Effector memory CD8-positive, alpha-beta T cell (primary cell): Measurements from ENCODE around the gene AQP6.

Experiments used
- ATAC-seq: fragments of 150-1000 bp; cut with Tn5 transposase; replicated peaks from 2 replicates; pipeline ENCODE4 v1.10.0; 2021; ENCODE audit warnings: mild to moderate bottlenecking, moderate library complexity
- DNase-seq, 3 experiments: peaks; one replicate each; pipeline ENCODE4 v3.0.0; 2021
- H3K27ac Mint-ChIP-seq, 2 donors: one replicate each; pipeline ENCODE4 v1.8.0; 2022; ENCODE audit warnings: mild to moderate bottlenecking in 2 of 2, mixed read lengths in 2 of 2, moderate library complexity in 2 of 2
- H3K27me3 Mint-ChIP-seq, 2 donors: one replicate each; pipeline ENCODE4 v1.8.0; 2022; ENCODE audit warnings: mixed read lengths in 2 of 2
- H3K36me3 Mint-ChIP-seq: one replicate; pipeline ENCODE4 v1.8.0; 2022; ENCODE audit warnings: mild to moderate bottlenecking, moderate library complexity, mixed read lengths; ENCODE audit not compliant: insufficient read depth
- H3K4me1 Mint-ChIP-seq, 2 donors: one replicate each; pipeline ENCODE4 v1.8.0; 2022; ENCODE audit warnings: low read depth in 2 of 2, mixed read lengths in 2 of 2
- H3K4me3 Mint-ChIP-seq, 2 donors: one replicate each; pipeline ENCODE4 v1.8.0; 2022; ENCODE audit warnings: mild to moderate bottlenecking in 2 of 2, mixed read lengths in 2 of 2, moderate library complexity in 2 of 2
- H3K9me3 Mint-ChIP-seq, 2 donors: one replicate each; pipeline ENCODE4 v1.8.0; 2022; ENCODE audit warnings: mixed read lengths in 2 of 2
- total RNA-seq, 9 experiments: gene quantifications; one replicate each; lab custom pipeline; 2026; lab: John Stamatoyannopoulos, UW

AQP6 gene
- total RNA-seq = 0 reads per million in 9 experiments

- Mint-ChIP-seq H3K9me3 (no peaks in the 10 kb centered on the region), H3K36me3 (no peaks in the 10 kb centered on the region), H3K27me3 (no peaks in the 10 kb centered on the region), H3K4me1 (no peaks in the 10 kb centered on the region), H3K27ac (no peak within 1 kb of the TSS), H3K4me3 (no peak within 1 kb of the TSS)
- DNase-seq (no peak), ATAC-seq (no peak)
Measured at GRCh38 chr12:49972641-49973360, at the start of gene AQP6. Gene AQP6, plus strand, starts transcription at chr12:49972947. Its CDS starts 227 bp downstream, at chr12:49973174.

GRCh38 chr12:49923035-49923644, 49.6 kb upstream of the AQP6 start:
- H3K27me3 Mint-ChIP-seq = peaks cover 14 to 37% of the 10 kb centered on the region in 2 donors
- H3K36me3 Mint-ChIP-seq = no peaks in the 10 kb centered on the region
- H3K27ac Mint-ChIP-seq = no peak overlapping the region
- DNase-seq = no peak
- no peak for ATAC-seq
- H3K9me3 Mint-ChIP-seq = no peaks in the 10 kb centered on the region
- H3K4me3 Mint-ChIP-seq = no peak overlapping the region
- H3K4me1 Mint-ChIP-seq = no peaks in the 10 kb centered on the region

- no peaks in the 10 kb centered on the region for H3K36me3 Mint-ChIP-seq
- no peak for ATAC-seq
- H3K4me3 Mint-ChIP-seq = no peak overlapping the region
Measured at GRCh38 chr12:49923880-49924556, 48.7 kb upstream of the AQP6 start.

GRCh38 chr12:49924628-49925246, 48.0 kb upstream of the AQP6 start:
- no peaks in the 10 kb centered on the region for H3K36me3 Mint-ChIP-seq
- H3K9me3 Mint-ChIP-seq = no peaks in the 10 kb centered on the region

More at GRCh38 chr12:49923880-49924556, 48.7 kb upstream of the AQP6 start:
- H3K27ac Mint-ChIP-seq = no peak overlapping the region
- no peaks in the 10 kb centered on the region for H3K9me3 Mint-ChIP-seq
- no peaks in the 10 kb centered on the region for H3K4me1 Mint-ChIP-seq
- no peak for DNase-seq
- peaks cover 9 to 32% of the 10 kb centered on the region in 2 donors for H3K27me3 Mint-ChIP-seq

GRCh38 chr12:49925433-49926204, 47.1 kb upstream of the AQP6 start:
- Mint-ChIP-seq H3K9me3 (no peaks in the 10 kb centered on the region), H3K27ac (no peak overlapping the region), H3K27me3 (peaks cover 5 to 34% of the 10 kb centered on the region in 2 donors), H3K4me1 (no peaks in the 10 kb centered on the region), H3K4me3 (no peak overlapping the region), H3K36me3 (no peaks in the 10 kb centered on the region)
- ATAC-seq = no peak
- no peak for DNase-seq

More at GRCh38 chr12:49924628-49925246, 48.0 kb upstream of the AQP6 start:
- H3K27ac Mint-ChIP-seq = no peak overlapping the region
- H3K27me3 Mint-ChIP-seq = peaks cover 3 to 32% of the 10 kb centered on the region in 2 donors
- no peak for DNase-seq
- no peaks in the 10 kb centered on the region for H3K4me1 Mint-ChIP-seq
- H3K4me3 Mint-ChIP-seq = no peak overlapping the region
- no peak for ATAC-seq

- no peak overlapping the region for H3K4me3 Mint-ChIP-seq
- H3K36me3 Mint-ChIP-seq = no peaks in the 10 kb centered on the region
- H3K27ac Mint-ChIP-seq = no peak overlapping the region
- H3K9me3 Mint-ChIP-seq = no peaks in the 10 kb centered on the region
- no peak for DNase-seq
- no peak for ATAC-seq
- H3K27me3 Mint-ChIP-seq = peaks cover 5 to 20% of the 10 kb centered on the region in 2 donors
- no peaks in the 10 kb centered on the region for H3K4me1 Mint-ChIP-seq
Measured at GRCh38 chr12:49928471-49928870, 44.3 kb upstream of the AQP6 start.

- DNase-seq (no peak), ATAC-seq (no peak)
- H3K4me1 Mint-ChIP-seq = no peaks in the 10 kb centered on the region
- H3K4me3 Mint-ChIP-seq = no peak overlapping the region
- no peaks in the 10 kb centered on the region for H3K36me3 Mint-ChIP-seq
- H3K27me3 Mint-ChIP-seq = peaks cover 5 to 20% of the 10 kb centered on the region in 2 donors
- no peak overlapping the region for H3K27ac Mint-ChIP-seq
- H3K9me3 Mint-ChIP-seq = no peaks in the 10 kb centered on the region
Measured at GRCh38 chr12:49929581-49929980, 43.2 kb upstream of the AQP6 start.

- peaks cover 8 to 31% of the 10 kb centered on the region in 2 donors for H3K27me3 Mint-ChIP-seq
- no peak overlapping the region for H3K27ac Mint-ChIP-seq
- no peak for ATAC-seq
- no peak for DNase-seq
- no peak overlapping the region for H3K4me3 Mint-ChIP-seq
- no peaks in the 10 kb centered on the region for H3K9me3 Mint-ChIP-seq
- no peaks in the 10 kb centered on the region for H3K36me3 Mint-ChIP-seq
- no peaks in the 10 kb centered on the region for H3K4me1 Mint-ChIP-seq
Measured at GRCh38 chr12:49930515-49931288, 42.0 kb upstream of the AQP6 start.

GRCh38 chr12:49932023-49932422, 40.7 kb upstream of the AQP6 start:
- DNase-seq = no peak
- Mint-ChIP-seq H3K9me3 (no peaks in the 10 kb centered on the region), H3K36me3 (no peaks in the 10 kb centered on the region), H3K4me3 (no peak overlapping the region), H3K4me1 (no peaks in the 10 kb centered on the region), H3K27ac (no peak overlapping the region), H3K27me3 (peaks cover 11 to 31% of the 10 kb centered on the region in 2 donors)
- no peak for ATAC-seq

GRCh38 chr12:49932533-49933130, 40.1 kb upstream of the AQP6 start:
- Mint-ChIP-seq H3K36me3 (no peaks in the 10 kb centered on the region), H3K4me3 (no peak overlapping the region), H3K4me1 (no peaks in the 10 kb centered on the region), H3K27me3 (peaks cover 11 to 31% of the 10 kb centered on the region in 2 donors), H3K27ac (no peak overlapping the region), H3K9me3 (no peaks in the 10 kb centered on the region)
- no peak for DNase-seq
- ATAC-seq = no peak

GRCh38 chr12:49933796-49934195, 39.0 kb upstream of the AQP6 start:
- DNase-seq = no peak
- no peak for ATAC-seq
- no peaks in the 10 kb centered on the region for H3K9me3 Mint-ChIP-seq
- H3K27me3 Mint-ChIP-seq = peaks cover 11 to 30% of the 10 kb centered on the region in 2 donors
- no peaks in the 10 kb centered on the region for H3K4me1 Mint-ChIP-seq
- H3K27ac Mint-ChIP-seq = no peak overlapping the region
- H3K36me3 Mint-ChIP-seq = no peaks in the 10 kb centered on the region
- no peak overlapping the region for H3K4me3 Mint-ChIP-seq

GRCh38 chr12:49934505-49934904, 38.2 kb upstream of the AQP6 start:
- Mint-ChIP-seq H3K27me3 (peaks cover 11 to 23% of the 10 kb centered on the region in 2 donors), H3K27ac (no peak overlapping the region), H3K4me3 (no peak overlapping the region), H3K36me3 (no peaks in the 10 kb centered on the region), H3K9me3 (no peaks in the 10 kb centered on the region), H3K4me1 (no peaks in the 10 kb centered on the region)
- DNase-seq (no peak), ATAC-seq (no peak)
